ENCODE measurements around the gene TMEM50A.
"Not testable (repeated sequence)": the region's sequence is repeated elsewhere in the genome, so short reads cannot be mapped to it uniquely, and the experiment has no call there.

TMEM50A gene

DNA sequence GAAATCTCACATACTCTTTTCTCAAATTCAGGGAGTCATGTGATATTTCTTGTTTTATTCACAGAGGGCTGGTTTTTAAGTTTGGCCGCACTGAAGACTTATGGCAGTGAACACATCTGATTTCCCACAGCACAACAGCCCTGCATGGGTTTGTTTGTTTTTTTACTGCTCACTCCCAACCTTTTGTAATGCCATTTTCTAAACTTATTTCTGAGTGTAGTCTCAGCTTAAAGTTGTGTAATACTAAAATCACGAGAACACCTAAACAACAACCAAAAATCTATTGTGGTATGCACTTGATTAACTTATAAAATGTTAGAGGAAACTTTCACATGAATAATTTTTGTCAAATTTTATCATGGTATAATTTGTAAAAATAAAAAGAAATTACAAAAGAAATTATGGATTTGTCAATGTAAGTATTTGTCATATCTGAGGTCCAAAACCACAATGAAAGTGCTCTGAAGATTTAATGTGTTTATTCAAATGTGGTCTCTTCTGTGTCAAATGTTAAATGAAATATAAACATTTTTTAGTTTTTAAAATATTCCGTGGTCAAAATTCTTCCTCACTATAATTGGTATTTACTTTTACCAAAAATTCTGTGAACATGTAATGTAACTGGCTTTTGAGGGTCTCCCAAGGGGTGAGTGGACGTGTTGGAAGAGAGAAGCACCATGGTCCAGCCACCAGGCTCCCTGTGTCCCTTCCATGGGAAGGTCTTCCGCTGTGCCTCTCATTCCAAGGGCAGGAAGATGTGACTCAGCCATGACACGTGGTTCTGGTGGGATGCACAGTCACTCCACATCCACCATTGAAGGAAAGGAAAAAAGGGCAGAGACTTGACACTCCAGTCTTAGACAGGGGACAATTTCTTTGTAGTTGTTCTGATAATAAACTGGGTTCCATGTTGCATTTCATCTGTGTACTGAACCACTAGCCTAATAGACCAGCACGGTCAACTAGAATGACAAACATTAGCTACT lies 22.8 kb downstream of the TMEM50A start:
- no peak for DNase-seq (ENCODE audit: low read depth)
- TF ChIP-seq, protein P1, sequence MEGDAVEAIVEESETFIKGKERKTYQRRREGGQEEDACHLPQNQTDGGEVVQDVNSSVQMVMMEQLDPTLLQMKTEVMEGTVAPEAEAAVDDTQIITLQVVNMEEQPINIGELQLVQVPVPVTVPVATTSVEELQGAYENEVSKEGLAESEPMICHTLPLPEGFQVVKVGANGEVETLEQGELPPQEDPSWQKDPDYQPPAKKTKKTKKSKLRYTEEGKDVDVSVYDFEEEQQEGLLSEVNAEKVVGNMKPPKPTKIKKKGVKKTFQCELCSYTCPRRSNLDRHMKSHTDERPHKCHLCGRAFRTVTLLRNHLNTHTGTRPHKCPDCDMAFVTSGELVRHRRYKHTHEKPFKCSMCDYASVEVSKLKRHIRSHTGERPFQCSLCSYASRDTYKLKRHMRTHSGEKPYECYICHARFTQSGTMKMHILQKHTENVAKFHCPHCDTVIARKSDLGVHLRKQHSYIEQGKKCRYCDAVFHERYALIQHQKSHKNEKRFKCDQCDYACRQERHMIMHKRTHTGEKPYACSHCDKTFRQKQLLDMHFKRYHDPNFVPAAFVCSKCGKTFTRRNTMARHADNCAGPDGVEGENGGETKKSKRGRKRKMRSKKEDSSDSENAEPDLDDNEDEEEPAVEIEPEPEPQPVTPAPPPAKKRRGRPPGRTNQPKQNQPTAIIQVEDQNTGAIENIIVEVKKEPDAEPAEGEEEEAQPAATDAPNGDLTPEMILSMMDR (IDR thresholded peaks at IDR 0.05; ENCODE audit: control insufficient read depth, insufficient read depth, low read depth, low read length, missing control alignments) = no peak
- no peak overlapping the region for H3K4me3 ChIP-seq (ENCODE audit: control insufficient read depth, low read depth, low read length)

DNA sequence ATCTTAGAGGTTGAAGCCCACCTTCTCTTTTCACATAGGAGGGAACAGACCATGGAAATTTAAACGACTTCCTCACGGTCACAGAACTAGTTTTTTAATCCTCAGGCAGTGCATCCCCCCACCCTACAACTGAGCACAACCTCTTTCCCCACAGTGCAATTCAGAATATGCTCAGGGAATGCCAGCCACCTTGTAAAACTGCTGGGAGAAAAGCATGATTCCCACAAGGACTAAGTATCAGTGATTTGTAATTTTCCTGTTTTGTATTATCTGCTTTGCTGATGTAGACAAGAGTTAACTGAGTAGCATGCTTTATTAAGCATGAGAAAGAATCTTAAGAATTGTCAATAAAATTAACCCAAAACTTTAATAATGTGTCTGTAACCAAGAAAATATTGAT lies 23.8 kb downstream of the TMEM50A start:
- no peak overlapping the region for H3K4me3 ChIP-seq (ENCODE audit: control insufficient read depth, low read depth, low read length)
- TF ChIP-seq, protein P1 (IDR thresholded peaks at IDR 0.05; ENCODE audit: control insufficient read depth, insufficient read depth, low read depth, low read length, missing control alignments) = no peak
- DNase-seq (ENCODE audit: low read depth) = no peak

DNA sequence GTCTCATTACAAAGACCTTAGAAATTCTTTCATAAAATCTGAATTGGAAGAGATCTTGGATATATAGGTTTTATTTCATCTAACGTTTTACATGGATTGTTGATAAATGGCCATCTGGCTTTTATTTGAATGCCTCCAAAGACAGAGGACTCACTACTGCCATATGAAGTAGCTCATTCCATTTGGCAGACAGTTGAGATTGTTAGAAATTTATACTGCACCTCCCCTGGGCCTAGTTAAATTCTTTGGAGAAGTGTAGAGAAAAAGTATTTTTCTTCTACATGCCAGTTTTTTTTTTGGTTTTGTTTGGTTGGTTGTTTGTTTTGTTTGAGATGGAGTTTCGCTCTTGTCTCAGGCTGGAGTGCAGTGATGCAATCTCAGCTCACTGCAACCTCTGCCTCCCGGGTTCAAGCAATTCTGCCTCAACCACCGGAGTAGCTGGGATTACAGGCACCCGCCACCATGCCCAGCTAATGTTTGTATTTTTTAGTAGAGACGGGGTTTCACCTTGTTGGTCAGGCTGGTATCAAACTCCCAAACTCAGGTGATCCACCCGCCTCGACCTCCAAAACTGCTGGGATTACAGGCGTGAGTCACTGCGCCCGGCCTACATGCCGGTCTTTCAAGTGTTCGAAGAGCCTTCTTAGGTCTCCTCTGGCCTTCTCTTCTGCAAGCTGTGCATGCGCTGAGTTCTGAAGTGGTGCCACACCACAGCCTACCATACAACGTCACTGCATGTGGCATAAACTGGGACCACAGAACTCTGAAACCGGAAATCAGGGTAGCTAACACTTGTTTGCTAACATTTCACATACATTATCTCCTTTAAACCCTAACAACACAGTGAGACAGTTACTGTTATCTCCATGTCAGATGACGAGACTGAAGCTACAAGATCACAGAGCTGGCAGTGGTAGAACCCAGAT lies 24.8 kb downstream of the TMEM50A start:
- DNase-seq (ENCODE audit: low read depth); H3K4me3 ChIP-seq (ENCODE audit: control insufficient read depth, low read depth, low read length): not testable (repeated sequence)

DNA sequence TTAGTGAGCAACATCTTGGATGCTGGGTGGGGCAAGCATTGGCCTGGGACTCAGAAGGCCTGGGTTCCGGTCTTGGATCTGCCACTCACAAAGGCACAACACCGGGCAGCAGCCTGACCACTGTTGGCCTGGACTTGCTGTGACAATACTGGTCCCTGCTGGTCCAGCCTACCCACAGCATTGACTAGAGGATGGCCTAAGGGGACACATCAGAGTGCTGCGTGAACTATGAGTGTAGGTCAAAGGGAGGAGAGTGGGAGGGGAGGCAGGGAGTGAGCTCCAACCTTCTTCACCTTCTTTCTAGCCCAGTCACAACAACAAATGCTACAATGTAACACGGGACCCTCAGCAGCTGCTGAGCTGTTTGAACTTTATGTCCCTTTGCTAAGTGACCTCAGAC lies 31.1 kb downstream of the TMEM50A start:
- TF ChIP-seq, protein P1 (IDR thresholded peaks at IDR 0.05; ENCODE audit: control insufficient read depth, insufficient read depth, low read depth, low read length, missing control alignments) = no peak
- no peak for DNase-seq (ENCODE audit: low read depth)
- H3K4me3 ChIP-seq (ENCODE audit: control insufficient read depth, low read depth, low read length) = no peak overlapping the region

DNA sequence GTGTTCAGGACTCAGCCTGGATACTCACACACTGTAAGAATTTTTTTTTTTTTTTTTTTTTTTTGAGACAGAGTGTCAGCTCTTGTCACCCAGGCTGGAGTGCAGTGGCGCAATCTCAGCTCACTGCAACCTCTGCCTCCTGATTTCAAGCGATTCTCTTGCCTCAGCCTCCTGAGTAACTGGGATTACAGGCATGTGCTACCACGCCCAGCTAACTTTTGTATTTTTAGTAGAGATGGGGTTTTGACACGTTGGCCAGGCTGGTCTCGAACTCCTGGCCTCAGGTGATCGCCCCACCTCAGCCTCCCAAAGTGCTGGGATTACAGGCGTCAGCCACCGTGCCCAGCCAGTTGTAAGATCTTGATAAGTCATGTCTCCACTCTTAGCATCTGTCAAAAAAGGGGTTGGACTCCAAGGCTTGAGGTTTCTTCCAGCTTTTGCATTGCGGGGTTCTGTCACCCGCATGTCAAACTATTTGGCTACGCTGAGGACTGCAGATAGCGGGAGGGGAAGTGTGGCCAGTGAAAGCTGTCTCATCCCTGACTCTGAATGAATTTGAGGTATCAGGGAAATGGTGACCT lies 31.6 kb downstream of the TMEM50A start:
- not testable (repeated sequence) for H3K4me3 ChIP-seq (ENCODE audit: control insufficient read depth, low read depth, low read length); DNase-seq (ENCODE audit: low read depth)

DNA sequence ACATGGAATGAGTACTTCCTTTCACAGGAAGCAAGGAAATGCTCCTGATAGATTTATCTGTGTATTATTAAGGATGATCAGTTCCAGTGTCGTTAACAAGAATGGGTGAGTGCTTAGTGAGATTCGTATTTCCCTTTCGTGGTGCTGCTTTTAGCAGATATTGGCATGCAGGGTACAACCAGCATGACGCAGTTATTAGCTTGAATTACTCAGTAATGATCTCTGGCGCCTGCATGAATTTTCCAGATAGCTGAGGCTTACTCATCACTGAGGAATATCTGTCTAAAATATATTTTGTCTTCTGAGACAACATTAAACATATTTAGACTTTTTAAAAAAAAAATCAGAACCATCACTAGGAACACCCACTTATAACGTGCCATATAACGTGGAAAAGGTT lies 33.6 kb downstream of the TMEM50A start:
- not testable (repeated sequence) for H3K4me3 ChIP-seq (ENCODE audit: control insufficient read depth, low read depth, low read length)

DNA sequence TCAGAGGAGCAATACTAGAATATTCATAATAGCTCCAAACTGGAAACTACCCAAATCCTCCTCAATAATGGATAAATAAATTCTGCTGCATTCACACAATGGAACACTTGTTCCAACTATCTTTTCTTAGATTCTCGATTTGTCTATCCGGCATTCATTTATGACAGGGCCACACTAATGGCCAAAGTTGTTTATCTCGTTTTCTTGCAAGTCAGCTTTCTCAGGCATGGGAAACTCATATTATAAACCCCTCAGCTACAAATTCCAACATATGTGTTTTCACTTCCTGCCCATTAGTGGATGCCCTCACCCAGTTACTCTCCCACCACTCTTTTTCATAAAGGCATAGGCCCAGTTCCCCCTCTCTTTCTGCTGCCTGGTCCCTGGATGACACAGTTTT lies 40.2 kb downstream of the TMEM50A start:
- DNase-seq (ENCODE audit: low read depth); H3K4me3 ChIP-seq (ENCODE audit: control insufficient read depth, low read depth, low read length): not testable (repeated sequence)

More for the DNA sequence above, 33.6 kb downstream of the TMEM50A start:
- peak; percentile 84 for DNase-seq (ENCODE audit: low read depth)

DNA sequence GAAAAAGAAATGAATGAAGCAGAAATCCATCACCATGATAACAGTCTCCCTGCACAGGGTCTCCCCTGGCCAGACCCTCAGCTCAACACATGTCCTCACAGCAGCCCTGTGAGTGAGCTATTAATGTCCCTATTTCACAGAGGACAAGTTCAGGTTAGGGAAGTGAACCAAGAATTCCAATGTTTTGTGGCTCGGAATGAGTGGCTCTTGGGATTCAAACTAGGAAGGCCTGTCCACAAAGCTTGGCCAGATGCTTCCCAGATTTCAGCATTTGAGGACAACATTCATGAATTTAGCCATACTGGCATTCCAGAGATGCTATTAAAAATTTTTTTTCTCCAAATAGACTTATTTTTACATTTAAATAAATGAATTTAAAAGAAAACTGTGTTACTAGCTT lies 44.4 kb downstream of the TMEM50A start:
- not testable (repeated sequence) for DNase-seq (ENCODE audit: low read depth); H3K4me3 ChIP-seq (ENCODE audit: control insufficient read depth, low read depth, low read length)

DNA sequence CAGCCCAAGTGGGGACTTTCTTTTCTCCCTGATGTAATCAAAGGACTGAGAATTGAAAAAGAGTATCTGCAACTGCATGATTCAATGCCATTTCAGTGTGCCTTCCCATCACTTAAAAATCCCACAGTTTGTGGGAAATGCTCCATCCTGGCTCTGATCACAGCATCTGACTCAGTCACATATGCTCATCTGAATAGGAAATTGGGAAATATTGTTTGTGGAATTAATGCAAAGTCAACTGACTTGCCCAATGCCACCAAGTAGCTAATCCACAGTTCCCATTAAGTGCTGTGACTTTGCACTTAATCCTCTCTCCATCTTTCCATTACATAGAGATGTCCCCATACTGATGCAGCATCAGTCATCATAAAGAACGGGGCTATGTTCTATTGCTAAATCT lies 45.0 kb downstream of the TMEM50A start:
- DNase-seq (ENCODE audit: low read depth) = peak; percentile 86
- not testable (repeated sequence) for H3K4me3 ChIP-seq (ENCODE audit: control insufficient read depth, low read depth, low read length)

DNA sequence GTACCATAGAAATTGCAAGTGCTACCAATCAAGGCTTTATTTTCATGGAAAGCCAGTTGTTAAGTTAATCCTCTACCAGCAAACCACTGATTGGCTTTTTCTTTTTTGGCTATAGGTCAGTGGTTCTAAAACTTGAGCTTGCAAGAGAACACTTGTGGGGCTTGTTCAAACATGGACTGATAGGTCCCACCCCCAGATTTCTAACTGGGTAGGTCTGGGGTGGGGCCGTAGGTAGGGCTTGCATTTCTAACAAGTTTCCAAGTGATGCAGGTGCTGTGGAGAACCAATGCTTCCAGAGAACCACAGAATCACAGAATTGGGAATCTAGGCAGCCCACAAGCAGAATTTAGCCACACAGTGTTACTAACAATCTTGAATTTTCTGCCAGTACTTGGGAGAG lies 45.7 kb downstream of the TMEM50A start:
- DNase-seq (ENCODE audit: low read depth); H3K4me3 ChIP-seq (ENCODE audit: control insufficient read depth, low read depth, low read length): not testable (repeated sequence)

DNA sequence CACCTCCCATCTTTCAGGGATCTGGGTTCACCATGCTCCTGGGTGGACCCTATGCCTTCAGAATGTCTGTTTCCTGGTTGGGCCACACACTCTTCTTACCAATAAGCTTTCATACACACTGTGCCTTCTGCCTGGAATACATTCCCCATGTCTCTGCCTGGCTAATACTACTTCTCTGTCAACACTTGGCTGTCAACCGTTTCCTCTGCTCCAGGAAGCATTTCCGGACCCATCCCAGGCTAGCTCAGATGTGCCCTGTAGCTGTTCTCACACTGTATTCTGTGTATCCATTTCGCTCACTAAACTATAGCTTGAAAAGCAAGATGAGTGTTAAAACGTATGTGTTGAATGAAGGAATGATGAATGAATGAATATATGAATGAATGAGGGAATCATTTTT lies 49.0 kb downstream of the TMEM50A start:
- not testable (repeated sequence) for DNase-seq (ENCODE audit: low read depth); H3K4me3 ChIP-seq (ENCODE audit: control insufficient read depth, low read depth, low read length)

DNA sequence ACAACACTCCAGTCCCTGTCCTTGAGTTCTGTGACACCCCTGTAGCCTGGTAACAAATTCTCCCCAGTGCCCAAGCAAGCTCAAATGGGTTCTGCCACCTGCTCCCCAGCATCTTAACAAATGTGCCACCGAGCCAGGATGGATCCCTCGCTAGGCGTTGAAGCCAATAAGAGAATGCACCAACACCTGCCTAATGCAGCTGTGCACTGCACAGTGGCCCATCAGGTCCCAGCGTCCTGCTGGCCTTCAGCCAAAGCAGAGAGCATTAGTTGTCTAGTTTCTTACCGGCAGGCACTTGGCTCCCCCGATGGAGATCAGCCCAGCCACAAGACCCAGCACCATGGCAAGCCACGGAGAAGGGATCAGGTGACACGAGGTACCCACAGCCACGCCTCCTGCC lies 50.6 kb downstream of the TMEM50A start:
- not testable (repeated sequence) for H3K4me3 ChIP-seq (ENCODE audit: control insufficient read depth, low read depth, low read length); DNase-seq (ENCODE audit: low read depth)

DNA sequence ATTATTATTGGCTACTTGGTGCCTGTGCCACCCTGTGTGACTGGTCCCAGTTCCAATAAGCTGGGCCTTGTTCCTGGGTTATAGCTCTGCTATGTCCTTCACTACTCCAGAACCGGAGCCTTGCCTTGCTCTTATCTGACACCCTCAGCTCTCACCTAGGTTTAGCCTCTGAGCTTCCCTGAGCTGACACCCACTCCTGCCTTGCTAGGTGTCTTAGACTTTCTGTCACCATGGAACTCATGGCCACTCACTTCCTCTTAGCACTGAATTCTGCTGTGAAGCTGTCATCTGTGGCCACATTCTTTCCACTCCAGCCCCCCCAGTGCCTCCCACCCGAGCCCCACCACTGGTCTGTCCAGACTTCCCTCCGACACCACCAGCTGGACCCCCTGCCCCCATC lies 51.6 kb downstream of the TMEM50A start:
- not testable (repeated sequence) for H3K4me3 ChIP-seq (ENCODE audit: control insufficient read depth, low read depth, low read length); DNase-seq (ENCODE audit: low read depth)

Measured in AG09309 (cell line).